ENCODE measurements around the gene C4orf50. TPM values are rescaled to one million over a fixed set of nuclear protein-coding genes. Genes with fewer than 3 reads are reported as not detected.

Gene C4orf50
- total RNA-seq, 4 donors from 2014 or later, result 0.21 to 0.30 TPM; not detected in 2

DNA sequence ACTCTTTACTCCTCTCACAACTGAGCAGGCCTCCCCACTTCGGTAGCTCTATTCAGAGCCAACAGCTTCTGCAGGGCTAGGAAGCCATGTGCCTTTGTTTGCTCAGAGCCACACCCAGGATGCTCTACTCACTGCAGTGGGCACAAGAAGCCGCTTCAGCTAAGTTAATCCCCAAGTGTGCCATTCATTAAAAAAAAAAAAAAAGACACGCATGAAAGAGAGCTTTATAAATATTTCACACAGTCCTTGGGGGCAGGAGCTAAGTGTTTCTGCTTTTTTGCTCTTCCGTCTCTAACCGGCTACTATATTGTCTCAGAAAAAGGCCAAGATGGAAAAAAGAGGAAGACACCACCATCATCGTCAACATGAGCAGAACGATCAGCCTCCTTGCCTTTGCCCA, 133.4 kb downstream of the C4orf50 start:
- no peak overlapping the region for H3K4me3 ChIP-seq
- peaks cover 0 to 28% (median 8%) of the 10 kb centered on the region in 4 donors for H3K4me1 ChIP-seq
- TF ChIP-seq CTCF (IDR thresholded peaks at IDR 0.05), result no peak
- no peak for TF ChIP-seq EP300 (IDR thresholded peaks at IDR 0.05)
- no peak for TF ChIP-seq POLR2A (IDR thresholded peaks at IDR 0.05)
- H3K9me3 ChIP-seq, result no peaks in the 10 kb centered on the region
- no peak for DNase-seq (ENCODE audit: low spot score in 2 of 2)
- 37 to 39% methylated on average over 7 of the region's 7 CpGs for WGBS, 2 donors
- peaks cover 0 to 53% of the 10 kb centered on the region in 2 donors for H3K27me3 ChIP-seq
- no peak overlapping the region for H3K27ac ChIP-seq
- no peaks in the 10 kb centered on the region for H3K36me3 ChIP-seq

DNA sequence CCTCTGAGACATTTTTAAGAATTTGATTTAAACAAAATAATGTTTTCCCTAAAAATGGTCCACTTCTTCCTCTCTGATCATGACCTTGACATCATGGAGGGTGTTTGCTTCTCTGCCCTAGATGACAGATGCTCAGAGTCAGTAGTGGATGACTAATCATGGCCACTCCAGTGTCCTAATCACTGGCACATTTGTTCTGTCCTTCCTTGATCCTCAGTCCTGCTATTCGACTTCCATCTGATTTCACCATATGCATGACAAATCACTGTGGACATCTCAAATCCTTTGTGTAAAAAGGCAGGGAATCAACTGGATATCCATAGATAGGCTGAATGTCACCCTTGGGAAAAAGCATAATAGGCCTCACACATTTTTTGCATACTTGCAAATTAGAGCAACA, 134.3 kb downstream of the C4orf50 start:
- no peak overlapping the region for H3K27ac ChIP-seq
- WGBS, 2 donors, result 37 to 61% methylated on average over 1 of the region's 1 CpG
- DNase-seq (ENCODE audit: low spot score in 2 of 2), result no peak
- H3K4me3 ChIP-seq, result no peak overlapping the region
- peaks cover 0 to 20% (median 8%) of the 10 kb centered on the region in 4 donors for H3K4me1 ChIP-seq
- no peaks in the 10 kb centered on the region for H3K36me3 ChIP-seq
- no peaks in the 10 kb centered on the region for H3K9me3 ChIP-seq
- peaks cover 0 to 44% of the 10 kb centered on the region in 2 donors for H3K27me3 ChIP-seq
- no peak for TF ChIP-seq POLR2A (IDR thresholded peaks at IDR 0.05)

- Histone ChIP-seq H3K4me1 (peaks cover 0 to 10% (median 5%) of the 10 kb centered on the region in 4 donors), H3K4me3 (no peak overlapping the region), H3K9me3 (no peaks in the 10 kb centered on the region), H3K36me3 (no peaks in the 10 kb centered on the region), H3K27ac (no peak overlapping the region), H3K27me3 (peaks cover 0 to 34% of the 10 kb centered on the region in 2 donors)
- DNase-seq (ENCODE audit: low spot score in 2 of 2), result no peak
- 77 to 85% methylated on average over 3 of the region's 3 CpGs for WGBS, 2 donors
- no peak for TF ChIP-seq POLR2A (IDR thresholded peaks at IDR 0.05)
These were observed 135.3 kb downstream of the C4orf50 start for GRCh38 chr4:5882947-5883346.

DNA sequence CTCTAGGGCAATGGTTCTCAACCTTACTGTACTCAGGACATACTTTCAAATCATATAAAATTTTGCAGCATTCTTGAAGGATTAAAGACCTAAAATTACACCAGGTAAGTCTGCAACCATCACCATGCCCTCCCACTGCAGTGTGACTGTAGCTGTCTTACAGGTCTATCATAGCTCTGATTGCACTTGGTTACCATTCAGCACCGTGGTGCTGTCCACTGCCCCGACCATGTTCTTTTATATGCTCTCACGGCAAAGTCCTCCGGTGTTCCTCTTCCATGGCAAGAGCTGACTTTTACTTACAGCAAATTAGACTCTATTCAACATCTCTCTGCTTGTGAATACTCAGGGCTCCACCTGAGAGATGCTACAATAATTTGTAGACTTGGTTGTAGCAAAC, 136.9 kb downstream of the C4orf50 start:
- H3K9me3 ChIP-seq, result no peaks in the 10 kb centered on the region
- no peak overlapping the region for H3K27ac ChIP-seq
- no peak for TF ChIP-seq POLR2A (IDR thresholded peaks at IDR 0.05)
- no peak for TF ChIP-seq EP300 (IDR thresholded peaks at IDR 0.05)
- no peak for TF ChIP-seq CTCF (IDR thresholded peaks at IDR 0.05)
- no peaks in the 10 kb centered on the region for H3K36me3 ChIP-seq
- no peak overlapping the region for H3K4me3 ChIP-seq
- no peaks in the 10 kb centered on the region for H3K4me1 ChIP-seq
- peaks cover 0 to 18% of the 10 kb centered on the region in 2 donors for H3K27me3 ChIP-seq
- no peak for DNase-seq (ENCODE audit: low spot score in 2 of 2)
- 16 to 20% methylated on average over 4 of the region's 4 CpGs for WGBS, 2 donors

DNA sequence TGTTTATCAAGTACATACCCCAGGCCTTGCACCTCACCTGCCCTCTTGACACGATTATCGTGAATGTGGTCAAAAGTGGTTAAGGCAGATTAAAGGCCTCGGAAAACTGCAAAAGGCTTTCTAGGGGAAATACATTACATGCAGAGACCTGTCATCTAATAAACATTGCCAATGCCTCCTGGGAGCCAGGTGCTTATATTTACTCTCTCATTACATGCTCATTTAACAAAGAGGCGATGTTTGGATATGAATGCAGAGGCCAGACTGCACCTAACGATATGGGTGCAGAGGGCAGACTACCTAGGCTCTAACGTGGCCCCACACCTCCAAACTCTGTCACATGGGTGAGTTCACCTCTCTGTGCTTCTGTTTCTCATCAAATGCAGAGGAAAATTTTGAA, 139.9 kb downstream of the C4orf50 start:
- WGBS, 2 donors, result 81 to 85% methylated on average over 6 of the region's 6 CpGs
- Histone ChIP-seq H3K9me3 (no peaks in the 10 kb centered on the region), H3K27me3 (no peaks in the 10 kb centered on the region), H3K4me1 (no peaks in the 10 kb centered on the region), H3K27ac (no peak overlapping the region), H3K4me3 (no peak overlapping the region), H3K36me3 (no peaks in the 10 kb centered on the region)
- no peak for DNase-seq (ENCODE audit: low spot score in 2 of 2)
- TF ChIP-seq CTCF (IDR thresholded peaks at IDR 0.05) (no peak), POLR2A (IDR thresholded peaks at IDR 0.05) (no peak), EP300 (IDR thresholded peaks at IDR 0.05) (no peak)

DNA sequence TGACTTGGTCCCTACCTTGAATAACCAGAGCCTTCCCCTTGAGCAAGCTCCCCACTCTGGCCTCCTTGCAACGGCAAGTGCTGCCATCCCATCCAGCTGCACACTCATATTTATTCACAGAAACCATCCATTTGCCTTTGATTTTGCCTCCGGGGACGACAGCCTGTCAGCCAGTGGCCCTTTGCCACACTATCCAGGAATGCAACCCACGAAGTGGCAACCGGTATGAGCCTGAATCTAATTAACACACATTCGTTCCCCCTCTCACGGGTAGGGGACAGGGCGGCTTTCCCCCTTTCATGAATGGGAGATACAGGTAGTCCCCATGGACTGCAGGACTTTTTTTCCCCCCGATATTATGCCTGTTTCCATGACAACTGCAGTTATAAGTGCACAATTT, 140.8 kb downstream of the C4orf50 start:
- no peak for DNase-seq (ENCODE audit: low spot score in 2 of 2)
- no peaks in the 10 kb centered on the region for H3K9me3 ChIP-seq
- H3K4me1 ChIP-seq, result no peaks in the 10 kb centered on the region
- H3K36me3 ChIP-seq, result no peaks in the 10 kb centered on the region
- TF ChIP-seq EP300 (IDR thresholded peaks at IDR 0.05) (no peak), CTCF (IDR thresholded peaks at IDR 0.05) (no peak), POLR2A (IDR thresholded peaks at IDR 0.05) (no peak)
- H3K27ac ChIP-seq, result no peak overlapping the region
- no peak overlapping the region for H3K4me3 ChIP-seq
- 74 to 80% methylated on average over 9 of the region's 9 CpGs for WGBS, 2 donors
- no peaks in the 10 kb centered on the region for H3K27me3 ChIP-seq

Measured in tibial nerve (tissue), 4 donors.